CD14-positive monocyte (primary cell): ENCODE measurements around the gene CCL19. TPM values are rescaled to one million over a fixed set of nuclear protein-coding genes. Genes with fewer than 3 reads are reported as not detected.

Source experiments
- DNase-seq, 3 donors: peaks; one replicate each; pipeline ENCODE4 v3.0.0-alpha.2; 2011 to 2022
- H2AFZ ChIP-seq: 2 replicates; pipeline ENCODE4 v1.6.0; 2012; ENCODE audit warnings: mild to moderate bottlenecking, low read depth, low read length, inconsistent platforms; ENCODE audit not compliant: insufficient read depth, poor library complexity, severe bottlenecking
- H3K27ac ChIP-seq, 2 donors: 1 replicate in 1 of 2; 2 replicates in 1 of 2; pipeline ENCODE4 v1.5.1; 2012 to 2013; ENCODE audit warnings: low read length in 2 of 2, control low read depth in 1 of 2, inconsistent platforms in 1 of 2, low read depth in 1 of 2, mild to moderate bottlenecking in 1 of 2
- H3K27me3 ChIP-seq, 2 donors: one replicate each; pipeline versions ENCODE4 v1.6.0 to v1.6.1; 2011 to 2013; ENCODE audit warnings: low read length in 2 of 2; ENCODE audit not compliant: control insufficient read depth in 2 of 2, insufficient read depth in 2 of 2
- H3K36me3 ChIP-seq, 2 donors: replicated peaks in 1 of 2; 1 replicate in 1 of 2; 2 replicates in 1 of 2; pipeline versions ENCODE4 v1.5.1 to v1.6.1; 2012 to 2013; ENCODE audit warnings: low read length in 2 of 2, control low read depth in 1 of 2, inconsistent platforms in 1 of 2, mild to moderate bottlenecking in 1 of 2; ENCODE audit not compliant: insufficient read depth in 2 of 2, control insufficient read depth in 1 of 2
- H3K4me1 ChIP-seq, 2 donors: 1 replicate in 1 of 2; 2 replicates in 1 of 2; pipeline versions ENCODE4 v1.5.1 to v1.6.1; 2012 to 2013; ENCODE audit warnings: low read length in 2 of 2, control low read depth in 1 of 2, inconsistent platforms in 1 of 2, mild to moderate bottlenecking in 1 of 2, moderate library complexity in 1 of 2; ENCODE audit not compliant: insufficient read depth in 2 of 2, control insufficient read depth in 1 of 2
- H3K4me2 ChIP-seq: replicated peaks from 2 replicates; pipeline ENCODE3; 2012; ENCODE audit warnings: low read length, moderate library complexity, mild to moderate bottlenecking; ENCODE audit not compliant: poor library complexity, severe bottlenecking; ENCODE audit errors: extremely low read depth
- H3K4me3 ChIP-seq, 3 experiments: fragments of 200-600 bp in 1 of 3; sonication (generic) in 1 of 3; replicated peaks in 1 of 3; 1 replicate in 2 of 3; 2 replicates in 1 of 3; pipeline ENCODE4 v1.5.1; 2011 to 2013; ENCODE audit warnings: low read length in 3 of 3, mild to moderate bottlenecking in 3 of 3, control low read depth in 2 of 3, low read depth in 2 of 3, inconsistent platforms in 1 of 3, moderate library complexity in 1 of 3
- H3K79me2 ChIP-seq: 2 replicates; pipeline ENCODE4 v1.6.0; 2012; ENCODE audit warnings: mild to moderate bottlenecking, control low read depth, inconsistent platforms, low read length, moderate library complexity; ENCODE audit not compliant: insufficient read depth
- H3K9ac ChIP-seq: 2 replicates; pipeline ENCODE4 v1.6.0; 2017; ENCODE audit warnings: low read length, mild to moderate bottlenecking; ENCODE audit not compliant: insufficient read depth, poor library complexity, severe bottlenecking
- H3K9me3 ChIP-seq, 2 donors: replicated peaks in 1 of 2; 1 replicate in 1 of 2; 2 replicates in 1 of 2; pipeline versions ENCODE4 v1.5.1 to v1.6.1; 2012 to 2013; ENCODE audit warnings: low read length in 2 of 2, control low read depth in 1 of 2; ENCODE audit not compliant: control insufficient read depth in 1 of 2, insufficient read depth in 1 of 2
- H4K20me1 ChIP-seq: 2 replicates; pipeline ENCODE4 v1.6.0; 2012; ENCODE audit warnings: mild to moderate bottlenecking, low read length, control low read depth, moderate library complexity; ENCODE audit not compliant: insufficient read depth
- H3K27ac Mint-ChIP-seq, 7 donors: one replicate each; pipeline ENCODE4 v1.8.0; 2020; ENCODE audit warnings: mild to moderate bottlenecking in 7 of 7, mixed read lengths in 7 of 7, moderate library complexity in 6 of 7, inconsistent platforms in 2 of 7
- H3K27me3 Mint-ChIP-seq, 3 donors: one replicate each; pipeline ENCODE4 v1.8.0; 2021 to 2022; ENCODE audit warnings: low read depth in 3 of 3, mild to moderate bottlenecking in 3 of 3, mixed read lengths in 3 of 3, moderate library complexity in 3 of 3, inconsistent platforms in 1 of 3
- H3K36me3 Mint-ChIP-seq, 2 donors: one replicate each; pipeline ENCODE4 v1.8.0; 2020; ENCODE audit warnings: mixed read lengths in 2 of 2, inconsistent platforms in 1 of 2, mild to moderate bottlenecking in 1 of 2
- H3K4me1 Mint-ChIP-seq: one replicate; pipeline ENCODE4 v1.8.0; 2020; ENCODE audit warnings: mild to moderate bottlenecking, mixed read lengths
- H3K4me3 Mint-ChIP-seq, 2 donors: one replicate each; pipeline ENCODE4 v1.8.0; 2020; ENCODE audit warnings: mild to moderate bottlenecking in 2 of 2, mixed read lengths in 2 of 2, moderate library complexity in 1 of 2
- H3K9me3 Mint-ChIP-seq, 7 donors: one replicate each; pipeline ENCODE4 v1.8.0; 2020 to 2022; ENCODE audit warnings: mixed read lengths in 7 of 7, mild to moderate bottlenecking in 6 of 7, moderate library complexity in 6 of 7, inconsistent platforms in 2 of 7
- CTCF ChIP-seq: fragments of 200-600 bp; IDR thresholded peaks from one replicate; pipeline ENCODE4 v1.8.0; 2022; ENCODE audit warnings: antibody characterized with exemption, mild to moderate bottlenecking
- WGBS: methylation state at CpG from one replicate; pipeline ENCODE4 v1.1.5; 2013; ENCODE audit warnings: missing lambda C conversion rate; ENCODE audit not compliant: insufficient coverage; 5-methylcytosine and 5-hydroxymethylcytosine counted together
- intact Hi-C, 2 donors: fragments of 100-400 bp; cut with micrococcal nuclease; formaldehyde crosslinking; loops; one replicate each; pipeline versions ENCODE4 v1.15.0 to v1.15.1; 2023
- polyA plus RNA-seq, 3 donors: library from polyadenylated mRNA; depleted of rRNA in 1 of 3; unstranded in 2 of 3; stranded (reverse) in 1 of 3; fragments of 300-500 nt in 2 of 3; fragments of >200 nt in 1 of 3; fragmentation: Illumina TruSeq in 2 of 3; gene quantifications; 1 replicate in 2 of 3; 2 replicates in 1 of 3; pipeline ENCODE4 v1.2.3, GENCODE V29; 2012 to 2021

The CCL19 gene
- polyA plus RNA-seq, 3 donors = 0.21 TPM; not detected in 2

GRCh38 chr9:34714007-34714406 is 22.9 kb upstream of the CCL19 start:
- Mint-ChIP-seq H3K4me1 (peaks cover 4% of the 10 kb centered on the region), H3K9me3 (no peaks in the 10 kb centered on the region), H3K4me3 (no peak overlapping the region), H3K36me3 (no peaks in the 10 kb centered on the region), H3K27me3 (peaks cover 10 to 24% (median 20%) of the 10 kb centered on the region in 3 donors), H3K27ac (no peak overlapping the region)
- Histone ChIP-seq H3K27ac (no peak overlapping the region), H3K9me3 (no peaks in the 10 kb centered on the region), H3K9ac (no peak overlapping the region), H4K20me1 (no peaks in the 10 kb centered on the region), H3K4me1 (peaks cover 0 to 4% of the 10 kb centered on the region in 2 donors), H3K79me2 (no peaks in the 10 kb centered on the region), H3K36me3 (no peaks in the 10 kb centered on the region), H2AFZ (no peak overlapping the region), H3K4me2 (no peak overlapping the region), H3K27me3 (peaks cover 2 to 6% of the 10 kb centered on the region in 2 donors), H3K4me3 (no peak overlapping the region)
- intact Hi-C loops = no loop called here
- no peak for DNase-seq
- TF ChIP-seq CTCF = no peak

GRCh38 chr9:34712140-34712539 is 21.1 kb upstream of the CCL19 start:
- intact Hi-C loops = no loop called here
- Mint-ChIP-seq H3K4me1 (peaks cover 4% of the 10 kb centered on the region), H3K9me3 (no peaks in the 10 kb centered on the region), H3K36me3 (no peaks in the 10 kb centered on the region), H3K27ac (no peak overlapping the region), H3K4me3 (no peak overlapping the region), H3K27me3 (peaks cover 10 to 22% (median 20%) of the 10 kb centered on the region in 3 donors)
- Histone ChIP-seq H3K9me3 (no peaks in the 10 kb centered on the region), H3K27me3 (peaks cover 2 to 6% of the 10 kb centered on the region in 2 donors), H3K4me3 (no peak overlapping the region), H2AFZ (no peak overlapping the region), H3K9ac (no peak overlapping the region), H3K79me2 (no peaks in the 10 kb centered on the region), H4K20me1 (no peaks in the 10 kb centered on the region), H3K4me2 (no peak overlapping the region), H3K36me3 (no peaks in the 10 kb centered on the region), H3K4me1 (peaks cover 0 to 4% of the 10 kb centered on the region in 2 donors), H3K27ac (no peak overlapping the region)
- WGBS = no CpG with 5 or more reads among the region's 1 CpG
- no peak for TF ChIP-seq CTCF
- DNase-seq = no peak
